Gastrocnemius medialis (tissue), 4 donors: ENCODE measurements around the gene BANF2. TPM values are rescaled to one million over a fixed set of nuclear protein-coding genes. Genes with fewer than 3 reads are reported as not detected.

Experiments
- ATAC-seq, 2 donors: fragments of 150-250 bp; one replicate each; pipeline ENCODE4 v1.9.1; 2016
- DNase-seq, 2 donors: peaks; one replicate each; pipeline ENCODE4 v3.0.0-alpha.2; 2019
- H3K27ac ChIP-seq, 4 donors: fragments of 200-600 bp; sonication (generic); 1 replicate in 1 of 4; 2 replicates in 3 of 4; pipeline ENCODE4 v1.5.1; 2016 to 2018; ENCODE audit warnings: mild to moderate bottlenecking in 2 of 4, moderate library complexity in 1 of 4
- H3K27me3 ChIP-seq, 3 donors: fragments of 200-600 bp; sonication (generic) in 2 of 3; 1 replicate in 1 of 3; 2 replicates in 2 of 3; pipeline versions ENCODE4 v1.5.1 to v1.6.0; 2016 to 2019; ENCODE audit warnings: mild to moderate bottlenecking in 1 of 3, moderate library complexity in 1 of 3
- H3K36me3 ChIP-seq, 2 donors: fragments of 200-600 bp; sonication (generic) in 1 of 2; one replicate each; pipeline ENCODE4 v1.5.1; 2017 to 2018
- H3K4me1 ChIP-seq, 2 donors: fragments of 200-600 bp; sonication (generic) in 1 of 2; one replicate each; pipeline ENCODE4 v1.5.1; 2016 to 2017; ENCODE audit warnings: mild to moderate bottlenecking in 2 of 2
- H3K4me3 ChIP-seq, 4 donors: fragments of 200-600 bp; sonication (generic) in 3 of 4; 1 replicate in 1 of 4; 2 replicates in 3 of 4; pipeline ENCODE4 v1.5.1; 2016 to 2019; ENCODE audit warnings: mild to moderate bottlenecking in 2 of 4
- H3K9me3 ChIP-seq, 3 donors: fragments of 200-600 bp; sonication (generic) in 2 of 3; 1 replicate in 1 of 3; 2 replicates in 2 of 3; pipeline ENCODE4 v1.5.1; 2016 to 2019
- CTCF ChIP-seq, 5 experiments: fragments of 450-650 bp in 3 of 5; fragments of 200-600 bp in 2 of 5; sonication (generic) in 2 of 5; IDR thresholded peaks in 4 of 5; conservative IDR thresholded peaks in 1 of 5; 1 replicate in 4 of 5; 2 replicates in 1 of 5; pipeline ENCODE4 v1.5.1; 2016 to 2019; ENCODE audit warnings: antibody characterized with exemption in 5 of 5, mild to moderate bottlenecking in 3 of 5, moderate library complexity in 3 of 5
- POLR2A ChIP-seq, 2 donors: fragments of 450-650 bp; IDR thresholded peaks; one replicate each; pipeline ENCODE4 v1.6.1; 2017; ENCODE audit warnings: antibody characterized with exemption in 2 of 2, mild to moderate bottlenecking in 2 of 2, moderate library complexity in 2 of 2
- in situ Hi-C, 4 donors: fragments of 200-750 bp; cut with MboI; loops; one replicate each; pipeline versions ENCODE4 v1.15.0 to v1.8.0; 2017; ENCODE audit warnings: low sequenced_read_pairs in 4 of 4
- intact Hi-C: fragments of 100-400 bp; cut with DNase I; formaldehyde crosslinking; loops from one replicate; pipeline ENCODE4 v1.15.1; 2023; ENCODE audit warnings: low total_unique reads
- total RNA-seq, 4 donors: library from RNA; depleted of rRNA; stranded (reverse); fragments of >200 nt; gene quantifications; one replicate each; pipeline versions ENCODE4 v1.1.0 to v1.2.3, GENCODE V29; 2016

BANF2 gene
- total RNA-seq, 4 donors from 2014 or later: not detected

GRCh38 chr20:17682103-17682888, 17.5 kb upstream of the BANF2 start, which contains the start of gene RRBP1:
TSS of gene RRBP1 (minus strand) at chr20:17682242. CDS start at chr20:17660507, 21,735 bp downstream.
- H3K27ac ChIP-seq: peak within 1 kb of the TSS; percentile 82 to 86 (median 84)
- DNase-seq: peak; percentile 98
- TF ChIP-seq CTCF (IDR thresholded peaks at IDR 0.05 in 4 of 5, conservative IDR thresholded peaks at IDR 0.05 in 1 of 5) (peak; percentile 60 to 76 (median 66)), POLR2A (IDR thresholded peaks at IDR 0.05) (peak; percentile 80 to 93)
- H3K27me3 ChIP-seq: no peaks in the 10 kb centered on the region
- intact Hi-C loops (loop anchor here (1.0 to 10.0 kb wide), 5 partner anchors 112 to 453 kb away; partner anchors contain the start of genes DSTN, KAT14, MGME1 and PET117), in situ Hi-C loops (loop anchor here in 2 of 4 donors (25.0 kb wide), 4 partner anchors 105 to 605 kb away; partner anchors contain the start of gene ZNF133 (in 1 of the 2))
- peak within 1 kb of the TSS; percentile 68 to 80 (median 76) for H3K4me3 ChIP-seq
- peaks cover 7 to 13% of the 10 kb centered on the region in 2 donors for H3K4me1 ChIP-seq
- H3K36me3 ChIP-seq: no peaks in the 10 kb centered on the region
- ATAC-seq: peak; percentile 76 to 83
- no peaks in the 10 kb centered on the region for H3K9me3 ChIP-seq

- in situ Hi-C loops: loop anchor here in 2 of 4 donors (25.0 kb wide), 4 partner anchors 104 to 604 kb away; partner anchors contain the start of gene ZNF133 (in 1 of the 2)
- Histone ChIP-seq H3K4me3 (peak overlapping the region; percentile 65 to 80 (median 70)), H3K36me3 (no peaks in the 10 kb centered on the region), H3K4me1 (peaks cover 7 to 13% of the 10 kb centered on the region in 2 donors), H3K27ac (peak overlapping the region; percentile 76 to 86 (median 82)), H3K27me3 (no peaks in the 10 kb centered on the region), H3K9me3 (no peaks in the 10 kb centered on the region)
- TF ChIP-seq CTCF (IDR thresholded peaks at IDR 0.05 in 4 of 5, conservative IDR thresholded peaks at IDR 0.05 in 1 of 5) (no peak), POLR2A (IDR thresholded peaks at IDR 0.05) (no peak)
- DNase-seq: no peak
- intact Hi-C loops: loop anchor here (1.0 to 10.0 kb wide), 5 partner anchors 113 to 452 kb away; partner anchors contain the start of genes DSTN, KAT14, MGME1 and PET117
- no peak for ATAC-seq
These were observed 16.9 kb upstream of the BANF2 start for GRCh38 chr20:17682889-17683198.

GRCh38 chr20:17683218-17684076, 16.3 kb upstream of the BANF2 start:
- TF ChIP-seq CTCF (IDR thresholded peaks at IDR 0.05 in 4 of 5, conservative IDR thresholded peaks at IDR 0.05 in 1 of 5) (no peak), POLR2A (IDR thresholded peaks at IDR 0.05) (no peak)
- DNase-seq (no peak), ATAC-seq (no peak)
- Histone ChIP-seq H3K4me3 (no peak overlapping the region), H3K27me3 (no peaks in the 10 kb centered on the region), H3K27ac (no peak overlapping the region), H3K9me3 (no peaks in the 10 kb centered on the region), H3K4me1 (peaks cover 7 to 13% of the 10 kb centered on the region in 2 donors), H3K36me3 (no peaks in the 10 kb centered on the region)
- in situ Hi-C loops (loop anchor here in 2 of 4 donors (25.0 kb wide), 4 partner anchors 104 to 604 kb away; partner anchors contain the start of gene ZNF133 (in 1 of the 2)), intact Hi-C loops (loop anchor here (2.0 to 10.0 kb wide), 3 partner anchors 114 to 451 kb away; partner anchors contain the start of genes KAT14, MGME1, PET117 and SNX5)

GRCh38 chr20:17684077-17684888, 15.5 kb upstream of the BANF2 start:
- intact Hi-C loops (loop anchor here (5.0 to 10.0 kb wide), 2 partner anchors 113 to 451 kb away; partner anchors contain the start of genes KAT14 and PET117), in situ Hi-C loops (loop anchor here in 2 of 4 donors (25.0 kb wide), 4 partner anchors 103 to 603 kb away; partner anchors contain the start of gene ZNF133 (in 1 of the 2))
- Histone ChIP-seq H3K4me1 (peaks cover 7 to 13% of the 10 kb centered on the region in 2 donors), H3K4me3 (no peak overlapping the region), H3K36me3 (no peaks in the 10 kb centered on the region), H3K27ac (no peak overlapping the region), H3K9me3 (no peaks in the 10 kb centered on the region), H3K27me3 (no peaks in the 10 kb centered on the region)
- DNase-seq (no peak), ATAC-seq (no peak)
- TF ChIP-seq POLR2A (IDR thresholded peaks at IDR 0.05): no peak
- TF ChIP-seq CTCF (IDR thresholded peaks at IDR 0.05 in 4 of 5, conservative IDR thresholded peaks at IDR 0.05 in 1 of 5): no peak
